GM19372 (cell line): ENCODE results near the gene CCND1.
"Not testable (repeated sequence)": the region's sequence is repeated elsewhere in the genome, so short reads cannot be mapped to it uniquely, and the experiment has no call there.

Experiments
- ATAC-seq: cut with Tn5 transposase; IDR thresholded peaks from one replicate; pipeline ENCODE4 v1.9.1; 2021; ENCODE audit warnings: mild to moderate bottlenecking, low read depth, moderate library complexity; ENCODE audit not compliant: unreplicated experiment

Gene CCND1

DNA sequence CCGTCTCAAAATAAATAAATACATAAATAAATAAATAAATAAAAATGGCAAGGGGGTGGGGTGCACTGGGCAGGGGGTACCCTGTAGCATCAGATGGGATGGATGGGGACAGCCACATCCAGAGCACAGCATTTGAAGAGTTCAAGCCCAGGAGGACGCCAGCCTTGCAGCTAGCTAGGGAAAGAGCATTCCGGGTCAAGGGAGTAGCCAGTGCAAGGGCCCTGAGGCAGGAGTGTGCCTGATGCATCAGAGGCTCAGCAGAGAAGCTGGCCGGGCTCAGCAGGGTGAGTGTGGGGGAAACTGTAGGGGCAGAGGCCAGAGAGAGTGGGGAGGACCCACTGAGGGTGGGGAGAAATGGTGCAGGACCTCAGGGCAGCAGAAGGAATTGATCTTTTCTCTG, 23.7 kb upstream of the CCND1 start:
- ATAC-seq, result no peak

GRCh38 chr11:69617682-69618081, 23.3 kb upstream of the CCND1 start:
- no peak for ATAC-seq

- no peak for ATAC-seq
These were observed 22.7 kb upstream of the CCND1 start for GRCh38 chr11:69618237-69618636.

- no peak for ATAC-seq
These were observed 20.2 kb upstream of the CCND1 start for GRCh38 chr11:69620683-69621290.

DNA sequence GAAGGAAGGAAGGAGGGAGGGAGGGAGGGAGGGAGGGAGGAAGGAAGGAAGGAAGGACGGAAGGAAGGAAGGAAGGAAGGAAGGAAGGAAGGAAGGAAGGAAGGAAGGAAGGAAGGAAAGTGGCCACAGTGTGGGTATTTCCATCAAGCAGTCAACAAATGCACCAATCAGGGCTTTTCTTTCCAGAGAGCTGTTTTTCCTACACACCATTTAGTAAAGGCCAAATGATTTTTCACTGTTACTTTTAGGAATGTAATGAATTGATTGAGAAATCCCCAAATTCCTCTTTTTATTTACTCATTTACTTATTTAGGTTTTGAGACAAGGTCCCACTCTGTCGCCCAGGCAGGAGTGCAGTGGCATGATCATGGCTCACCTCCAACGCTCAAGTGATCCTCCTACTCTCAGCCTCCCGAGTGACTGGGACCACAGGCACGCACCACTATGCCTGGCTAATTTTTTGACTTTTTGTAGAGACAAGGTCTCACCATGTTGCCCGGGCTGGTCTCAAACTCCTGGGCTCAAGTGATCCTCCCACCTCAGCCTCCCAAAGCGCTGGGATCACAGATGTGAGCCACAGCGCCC, 18.8 kb upstream of the CCND1 start:
- not testable (repeated sequence) for ATAC-seq

DNA sequence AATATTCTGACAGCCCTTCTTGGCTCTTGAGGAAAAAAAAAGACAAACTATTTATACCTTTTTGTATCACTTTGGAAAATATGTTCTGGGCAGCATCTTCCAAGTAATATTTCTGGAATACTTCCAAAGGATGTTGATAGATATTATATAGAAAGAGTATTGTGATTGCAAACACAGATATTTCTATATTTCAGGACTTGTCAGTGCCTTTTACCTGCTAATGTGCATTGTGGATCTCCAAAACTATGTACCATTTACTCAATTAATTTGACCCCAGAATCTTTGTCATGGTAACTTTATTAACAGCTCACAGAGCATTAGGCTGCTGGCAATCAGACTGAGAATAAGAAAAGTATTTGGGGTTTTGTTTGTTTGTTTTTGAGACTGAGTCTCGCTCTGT, 16.7 kb upstream of the CCND1 start:
- no peak for ATAC-seq

- ATAC-seq, result no peak
These were observed 15.5 kb upstream of the CCND1 start for GRCh38 chr11:69625476-69625875.

DNA sequence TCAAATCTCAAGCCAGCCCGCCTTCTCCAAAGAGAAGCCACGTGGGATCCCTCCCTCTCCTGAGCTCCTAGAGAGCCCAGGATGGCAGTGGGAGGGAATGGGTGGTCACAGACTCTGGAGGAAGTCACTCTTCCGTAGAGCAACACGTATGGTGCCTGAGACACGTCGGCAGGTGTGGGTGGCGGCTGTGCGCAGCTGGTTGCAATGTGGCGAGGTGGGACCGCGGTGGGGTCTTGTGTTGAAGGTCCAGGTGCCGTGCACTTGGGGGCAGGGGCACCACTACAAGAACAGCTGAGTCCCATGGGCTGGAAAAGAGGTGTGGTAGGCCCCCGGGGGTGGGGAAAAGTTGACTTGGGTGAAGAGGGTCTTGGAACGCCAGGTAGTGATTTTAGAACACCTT, 13.4 kb upstream of the CCND1 start:
- ATAC-seq, result no peak

- ATAC-seq, result no peak
These were observed 10.9 kb upstream of the CCND1 start for GRCh38 chr11:69630017-69630416.

DNA sequence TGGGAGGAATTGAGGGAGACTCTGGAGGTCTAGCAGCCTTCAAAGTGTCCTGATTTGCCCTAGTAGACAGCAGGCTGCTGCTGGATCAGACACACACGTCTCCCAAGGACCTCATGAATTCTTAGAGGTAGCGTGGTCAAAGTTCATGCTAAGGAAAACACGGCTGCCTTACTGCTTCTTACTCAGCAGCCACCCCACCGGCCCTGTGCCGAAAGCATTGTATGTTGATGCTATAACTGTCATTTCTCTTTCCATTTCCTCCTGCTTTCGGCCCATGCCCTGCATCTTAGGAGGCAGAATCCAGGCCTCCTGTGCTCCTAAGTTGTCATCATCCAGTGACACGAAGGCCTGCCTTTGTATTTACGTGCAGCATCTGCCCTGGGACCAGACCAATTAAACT, 10.5 kb upstream of the CCND1 start:
- no peak for ATAC-seq

DNA sequence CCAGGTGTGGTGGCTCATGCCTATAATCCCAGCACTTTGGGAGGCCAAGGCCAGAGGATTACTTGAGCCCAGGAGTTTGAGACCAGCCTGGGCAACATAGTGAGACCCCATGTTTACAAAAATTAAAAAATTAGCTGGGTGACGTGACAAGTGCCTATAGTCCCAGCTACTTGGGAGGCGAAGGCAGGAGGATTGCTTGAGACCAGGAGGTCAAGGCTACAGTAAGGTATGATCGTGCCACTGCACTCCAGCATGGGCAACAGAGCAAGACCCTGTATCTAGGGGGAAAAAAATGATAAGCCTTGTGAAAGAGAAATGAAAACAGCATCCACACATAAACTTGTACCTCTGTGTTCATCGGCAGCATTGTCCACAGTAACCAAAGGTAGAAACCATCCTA, 8.1 kb upstream of the CCND1 start:
- no peak for ATAC-seq

- no peak for ATAC-seq
These were observed 6.9 kb upstream of the CCND1 start for GRCh38 chr11:69634069-69634468.

DNA sequence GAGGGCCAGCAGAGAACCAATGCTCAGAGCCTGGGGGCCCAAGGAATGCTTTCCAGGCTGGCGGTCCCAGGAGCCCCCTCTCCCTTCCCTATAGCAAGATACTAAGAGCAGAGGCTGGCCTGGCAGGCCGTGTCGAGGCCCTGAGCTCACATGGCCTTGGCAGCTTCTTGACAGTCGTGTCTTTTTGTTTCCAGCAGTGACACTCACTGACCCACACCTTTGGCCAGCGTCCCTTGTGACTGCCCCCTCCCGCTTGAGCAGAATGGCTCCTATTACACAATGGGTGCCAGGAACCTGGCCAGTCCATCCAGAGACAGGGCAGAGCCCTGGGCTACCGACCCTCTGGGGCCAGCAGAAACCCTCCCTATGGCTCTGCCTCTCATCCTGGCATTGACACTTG, 6.4 kb upstream of the CCND1 start:
- no peak for ATAC-seq

DNA sequence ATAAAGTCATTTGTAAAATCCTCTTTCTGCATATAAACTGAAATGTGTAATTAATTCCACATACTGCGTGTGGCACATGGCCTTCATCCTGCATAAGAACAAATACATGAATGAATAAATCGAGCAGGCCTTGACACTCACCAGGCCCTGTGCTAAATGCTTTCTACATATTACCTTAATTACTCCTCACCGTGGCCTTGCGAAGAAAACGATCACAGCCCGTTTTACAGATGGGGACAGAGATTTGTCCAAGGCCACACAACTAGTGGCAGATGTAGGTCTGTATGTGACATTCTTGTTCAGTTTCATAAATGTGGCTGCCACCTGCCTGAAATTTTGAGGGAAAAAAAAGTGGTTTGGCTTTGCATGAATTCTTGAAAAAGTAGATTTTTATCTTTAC, 5.8 kb upstream of the CCND1 start:
- no peak for ATAC-seq

GRCh38 chr11:69635804-69636511, 5.0 kb upstream of the CCND1 start:
- no peak for ATAC-seq

DNA sequence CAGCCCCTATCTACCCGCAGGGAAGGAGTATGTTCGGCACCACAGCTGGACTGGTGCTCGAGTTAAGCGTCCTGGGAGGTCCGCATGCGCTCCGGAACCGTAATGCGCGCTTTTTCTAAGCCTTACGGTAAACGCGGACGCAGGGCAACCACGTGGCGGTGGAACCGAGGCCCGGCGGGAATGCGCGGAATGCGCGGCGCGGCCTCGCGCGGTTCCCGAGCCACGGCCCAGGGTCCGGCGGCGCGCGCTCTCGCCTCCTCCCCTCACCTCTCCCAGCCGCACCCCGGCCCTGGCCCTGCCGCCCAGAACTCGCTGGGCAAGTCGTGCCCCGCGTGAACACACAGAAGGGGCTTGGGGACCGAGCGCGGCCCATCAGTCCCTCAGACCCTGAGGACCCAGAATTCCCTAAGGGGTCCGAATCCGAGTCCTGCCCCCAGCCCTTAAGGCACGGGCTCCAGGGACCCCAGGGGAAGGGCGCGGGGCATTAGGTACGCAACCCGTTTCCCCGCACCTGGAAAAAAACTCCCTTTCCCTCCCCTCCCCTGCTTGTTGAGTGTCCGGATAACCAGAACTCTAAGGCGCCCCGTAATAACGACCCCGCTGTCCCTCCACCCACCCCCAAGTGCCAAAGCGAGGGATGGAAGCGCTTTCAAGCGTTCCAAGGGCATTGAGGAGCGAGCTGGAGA, 4.3 kb upstream of the CCND1 start:
- no peak for ATAC-seq

GRCh38 chr11:69637198-69637940, 3.6 kb upstream of the CCND1 start:
- no peak for ATAC-seq

DNA sequence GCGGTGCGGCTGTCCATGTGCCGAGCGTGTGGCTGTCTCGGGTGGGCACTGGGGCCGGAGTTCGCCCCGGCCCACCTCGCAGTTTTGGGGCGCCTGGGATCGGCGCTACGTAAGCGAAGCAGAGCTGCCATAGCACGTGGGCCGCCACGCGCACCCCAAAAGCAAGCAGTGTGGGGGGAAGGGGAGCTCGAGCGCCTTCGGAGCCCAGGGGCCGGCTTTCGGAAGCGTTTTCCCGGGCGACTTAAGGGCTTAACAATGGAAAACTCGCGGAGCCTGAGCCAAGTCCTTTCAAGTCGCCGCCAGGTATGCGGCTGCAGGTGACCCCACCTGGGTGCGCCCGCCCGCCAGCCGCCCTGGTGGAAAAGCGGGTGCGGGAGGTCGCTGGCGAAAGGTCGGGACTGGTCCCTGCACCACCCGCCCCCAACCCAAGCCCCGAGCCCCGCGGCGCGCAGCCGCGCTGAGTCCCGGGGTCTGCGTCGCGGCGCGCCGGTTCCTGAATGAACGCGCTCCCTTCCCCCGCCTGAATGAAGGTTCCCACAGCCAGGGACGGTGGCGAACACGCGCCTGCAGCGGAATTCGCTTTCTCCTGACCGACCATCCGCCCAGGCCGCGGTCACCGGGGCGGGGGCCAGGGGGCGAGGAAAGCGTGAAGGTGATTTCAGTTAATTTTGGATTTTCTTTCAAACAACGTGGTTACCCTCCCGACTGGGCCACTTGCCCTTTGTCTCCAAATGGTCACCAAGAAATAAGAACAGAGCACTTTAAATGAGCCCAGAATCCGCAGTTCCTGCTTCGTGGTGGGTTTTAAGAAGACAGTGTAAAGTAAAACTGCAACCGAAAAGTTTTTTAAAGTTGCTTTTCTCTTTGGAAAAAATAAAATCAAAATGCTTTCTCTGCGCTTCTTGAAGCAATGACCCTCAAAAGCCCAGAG, 2.8 kb upstream of the CCND1 start:
- ATAC-seq, result no peak

DNA sequence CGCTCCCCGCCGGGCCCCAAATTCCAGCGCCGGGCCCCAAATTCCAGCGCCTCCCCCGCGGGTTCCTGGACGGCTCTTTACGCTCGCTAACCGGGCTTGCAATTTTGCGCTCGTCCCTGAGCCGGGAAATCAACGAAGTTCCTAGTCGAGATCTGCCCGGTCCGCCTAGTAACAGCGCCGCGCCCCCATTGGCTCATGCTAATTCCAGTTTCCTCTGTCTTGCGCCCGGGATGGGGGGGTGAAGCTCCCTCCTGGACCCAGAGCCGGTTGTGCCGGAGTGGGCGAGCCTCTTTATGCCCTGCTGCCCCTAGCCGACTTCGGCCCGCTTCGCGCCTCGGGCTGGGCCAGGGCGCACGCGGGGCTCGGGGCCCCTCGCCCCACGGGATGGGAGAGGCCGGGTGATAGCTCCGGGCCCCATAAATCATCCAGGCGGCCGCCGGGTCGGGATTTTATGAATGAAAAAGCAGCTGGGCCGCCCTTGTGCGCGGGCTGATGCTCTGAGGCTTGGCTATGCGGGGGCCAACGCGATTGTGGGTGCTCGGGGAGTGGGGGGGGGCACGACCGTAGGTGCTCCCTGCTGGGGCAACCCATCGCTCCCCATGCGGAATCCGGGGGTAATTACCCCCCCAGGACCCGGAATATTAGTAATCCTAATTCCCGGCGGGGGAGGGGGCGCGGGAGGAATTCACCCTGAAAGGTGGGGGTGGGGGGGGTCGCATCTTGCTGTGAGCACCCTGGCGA, 1.8 kb upstream of the CCND1 start:
- no peak for ATAC-seq
